Loucy (cell line): ENCODE data around the gene RERE.

Experiments used
- CTCF ChIP-seq: fragments of 200-600 bp; sonication (generic); conservative IDR thresholded peaks from 2 replicates; pipeline ENCODE4 v1.5.1; 2014; ENCODE audit warnings: mild to moderate bottlenecking, antibody characterized with exemption, low read length
- EZH2phosphoT487 ChIP-seq: fragments of 200-600 bp; IDR thresholded peaks from 2 replicates; pipeline ENCODE4 v1.6.1; 2018; ENCODE audit warnings: antibody characterized with exemption, mild to moderate bottlenecking, moderate library complexity, borderline replicate concordance

GRCh38 chr1:8554956-8555534, 262.4 kb downstream of the RERE start:
- TF ChIP-seq CTCF (no peak), EZH2phosphoT487 (no peak)
